OCI-LY7 (cell line): ENCODE results near the gene TMEM181.

Source experiments
- CTCF ChIP-seq: fragments of 200-600 bp; sonication (generic); conservative IDR thresholded peaks from 2 replicates; pipeline ENCODE4 v1.5.1; 2014; ENCODE audit warnings: mild to moderate bottlenecking, antibody characterized with exemption, low read length, moderate library complexity, mixed read lengths
- EZH2phosphoT487 ChIP-seq: fragments of 200-600 bp; sonication (generic); IDR thresholded peaks from 2 replicates; pipeline ENCODE4 v1.6.1; 2018; ENCODE audit warnings: low read depth, borderline replicate concordance, mild to moderate bottlenecking, mixed run types, antibody characterized with exemption, low read length, moderate library complexity, mixed read lengths

DNA sequence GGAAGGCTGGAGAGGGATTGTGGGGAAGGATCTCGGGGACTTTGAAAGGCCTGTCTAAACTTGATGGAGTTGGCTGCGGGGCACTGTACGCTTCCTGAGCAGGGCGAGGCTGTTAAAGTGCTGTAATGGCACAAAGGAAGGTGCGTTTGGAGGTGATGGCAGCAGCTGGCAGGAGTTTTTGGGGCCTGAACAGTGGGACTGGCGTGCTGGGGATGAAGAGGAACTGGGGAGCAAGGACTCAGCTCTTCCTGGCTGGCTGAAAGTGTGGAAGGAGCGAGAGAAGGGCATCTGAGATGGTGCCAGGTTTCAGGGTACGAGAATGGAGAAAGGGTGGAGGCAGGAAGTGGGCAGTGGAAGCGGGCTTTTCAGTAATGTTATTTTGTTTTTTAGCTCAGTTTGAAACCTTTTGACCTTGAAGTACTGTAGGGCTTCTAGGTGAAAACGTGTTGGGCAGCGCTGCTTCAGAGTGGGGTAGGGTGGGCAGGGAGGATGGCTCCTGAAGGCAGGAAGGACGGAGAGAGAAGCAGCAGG is 8.0 kb downstream of the TMEM181 start:
- TF ChIP-seq CTCF (no peak), EZH2phosphoT487 (no peak)
